Mononuclear cell (primary cell): ENCODE results near the gene NME4. TPM values are rescaled to one million over a fixed set of nuclear protein-coding genes. Genes with fewer than 3 reads are reported as not detected.

ENCODE experiments used
- total RNA-seq: library from RNA; depleted of rRNA; stranded (reverse); fragments of >200 nt; gene quantifications from one replicate; pipeline ENCODE4 v1.2.3, GENCODE V29; 2012

The NME4 gene
- total RNA-seq, 1 donor, result 15.0 TPM

Other genes with a start within 250 kb of the NME4 start
- gene HBZ, start 244.6 kb upstream of the NME4 start, total RNA-seq, result not detected
- gene HBM, start 231.2 kb upstream of the NME4 start, total RNA-seq, result not detected
- 22.1 TPM for gene HBA2, start 224.3 kb upstream of the NME4 start, total RNA-seq
- 28.3 TPM for gene HBA1, start 220.5 kb upstream of the NME4 start, total RNA-seq
- not detected for gene HBQ1, start 216.7 kb upstream of the NME4 start, total RNA-seq
- gene LUC7L, start 167.8 kb upstream of the NME4 start, total RNA-seq, result 101 TPM
- gene FAM234A, start 162.4 kb upstream of the NME4 start, total RNA-seq, result 22.1 TPM
- not detected for gene RGS11, start 121.3 kb upstream of the NME4 start, total RNA-seq
- not detected for gene ARHGDIG, start 116.6 kb upstream of the NME4 start, total RNA-seq
- gene PDIA2, start 114.0 kb upstream of the NME4 start, total RNA-seq, result not detected
- 35.8 TPM for gene AXIN1, start 44.5 kb upstream of the NME4 start, total RNA-seq
- gene MRPL28, start 26.7 kb upstream of the NME4 start, total RNA-seq, result 19.9 TPM
- gene PGAP6, start 15.2 kb upstream of the NME4 start, total RNA-seq, result 24.8 TPM
- 2.9 TPM for gene DECR2, start 4.7 kb downstream of the NME4 start, total RNA-seq
- gene RAB11FIP3, start 28.4 kb downstream of the NME4 start, total RNA-seq, result 6.5 TPM
- gene CAPN15, start 130.5 kb downstream of the NME4 start, total RNA-seq, result 31.2 TPM
- gene PRR35, start 163.2 kb downstream of the NME4 start, total RNA-seq, result 0.10 TPM
- gene NHLRC4, start 169.8 kb downstream of the NME4 start, total RNA-seq, result 1.2 TPM
- 8.5 TPM for gene PIGQ, start 172.8 kb downstream of the NME4 start, total RNA-seq
- gene RAB40C, start 192.9 kb downstream of the NME4 start, total RNA-seq, result 6.6 TPM
- 0.31 TPM for gene WFIKKN1, start 233.8 kb downstream of the NME4 start, total RNA-seq
- gene METTL26, start 239.1 kb downstream of the NME4 start, total RNA-seq, result 49.0 TPM
- gene MCRIP2, start 244.6 kb downstream of the NME4 start, total RNA-seq, result 18.5 TPM